ENCODE measurements around the gene DLG2.
"Not testable (repeated sequence)": the region's sequence is repeated elsewhere in the genome, so short reads cannot be mapped to it uniquely, and the experiment has no call there.

DLG2 gene

DNA sequence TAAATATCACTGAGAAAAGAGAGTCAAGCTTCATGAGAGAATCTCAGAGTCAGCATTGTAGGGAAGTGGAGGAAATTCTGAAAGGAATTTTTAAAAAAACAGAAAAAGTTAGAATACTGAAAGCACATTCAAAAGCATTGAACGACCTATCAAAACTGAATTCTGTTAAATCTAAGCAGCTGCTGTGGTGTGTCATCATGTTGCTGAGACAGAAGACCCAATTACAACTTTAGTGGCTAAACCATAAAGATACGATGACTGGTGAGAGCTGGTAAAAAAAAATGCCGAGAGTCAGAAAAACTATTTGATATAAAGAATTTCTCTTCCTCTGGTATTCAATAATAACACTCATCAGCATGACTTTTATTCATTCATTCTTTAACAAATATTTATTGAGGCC is 220.8 kb downstream of the DLG2 start:
- Histone ChIP-seq H3K9ac (ENCODE audit: low read length) (no peak overlapping the region), H3K9me2 (replicated peaks; ENCODE audit: insufficient read depth, low read length) (no peaks in the 10 kb centered on the region), H3F3A (ENCODE audit: insufficient read depth, low read length) (no peaks in the 10 kb centered on the region), H3K4me1 (ENCODE audit: low read length) (no peaks in the 10 kb centered on the region), H3K36me3 (replicated peaks; ENCODE audit: insufficient read depth, low read length) (no peaks in the 10 kb centered on the region), H3K79me2 (ENCODE audit: low read length) (no peaks in the 10 kb centered on the region), H4K20me1 (ENCODE audit: insufficient read depth, low read length) (no peaks in the 10 kb centered on the region), H3K4me3 (ENCODE audit: low read length) (no peak overlapping the region), H3K4me2 (ENCODE audit: low read depth, low read length) (no peak overlapping the region), H2AFZ (ENCODE audit: low read length) (no peak overlapping the region), H3K27ac (ENCODE audit: low read length) (no peak overlapping the region), H3K9me3 (replicated peaks; ENCODE audit: insufficient read depth, low read length) (no peaks in the 10 kb centered on the region), H3K27me3 (replicated peaks; ENCODE audit: insufficient read depth, low read length) (no peaks in the 10 kb centered on the region)
- TF ChIP-seq EZH2phosphoT487 (IDR thresholded peaks at IDR 0.05; ENCODE audit: low read length) (no peak), EZH2 (optimal IDR thresholded peaks at IDR 0.05; ENCODE audit: low read depth, low read length) (no peak)
- TF ChIP-seq, protein P1, sequence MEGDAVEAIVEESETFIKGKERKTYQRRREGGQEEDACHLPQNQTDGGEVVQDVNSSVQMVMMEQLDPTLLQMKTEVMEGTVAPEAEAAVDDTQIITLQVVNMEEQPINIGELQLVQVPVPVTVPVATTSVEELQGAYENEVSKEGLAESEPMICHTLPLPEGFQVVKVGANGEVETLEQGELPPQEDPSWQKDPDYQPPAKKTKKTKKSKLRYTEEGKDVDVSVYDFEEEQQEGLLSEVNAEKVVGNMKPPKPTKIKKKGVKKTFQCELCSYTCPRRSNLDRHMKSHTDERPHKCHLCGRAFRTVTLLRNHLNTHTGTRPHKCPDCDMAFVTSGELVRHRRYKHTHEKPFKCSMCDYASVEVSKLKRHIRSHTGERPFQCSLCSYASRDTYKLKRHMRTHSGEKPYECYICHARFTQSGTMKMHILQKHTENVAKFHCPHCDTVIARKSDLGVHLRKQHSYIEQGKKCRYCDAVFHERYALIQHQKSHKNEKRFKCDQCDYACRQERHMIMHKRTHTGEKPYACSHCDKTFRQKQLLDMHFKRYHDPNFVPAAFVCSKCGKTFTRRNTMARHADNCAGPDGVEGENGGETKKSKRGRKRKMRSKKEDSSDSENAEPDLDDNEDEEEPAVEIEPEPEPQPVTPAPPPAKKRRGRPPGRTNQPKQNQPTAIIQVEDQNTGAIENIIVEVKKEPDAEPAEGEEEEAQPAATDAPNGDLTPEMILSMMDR (IDR thresholded peaks at IDR 0.05; ENCODE audit: low read length) = no peak
- DNase-seq = no peak

DNA sequence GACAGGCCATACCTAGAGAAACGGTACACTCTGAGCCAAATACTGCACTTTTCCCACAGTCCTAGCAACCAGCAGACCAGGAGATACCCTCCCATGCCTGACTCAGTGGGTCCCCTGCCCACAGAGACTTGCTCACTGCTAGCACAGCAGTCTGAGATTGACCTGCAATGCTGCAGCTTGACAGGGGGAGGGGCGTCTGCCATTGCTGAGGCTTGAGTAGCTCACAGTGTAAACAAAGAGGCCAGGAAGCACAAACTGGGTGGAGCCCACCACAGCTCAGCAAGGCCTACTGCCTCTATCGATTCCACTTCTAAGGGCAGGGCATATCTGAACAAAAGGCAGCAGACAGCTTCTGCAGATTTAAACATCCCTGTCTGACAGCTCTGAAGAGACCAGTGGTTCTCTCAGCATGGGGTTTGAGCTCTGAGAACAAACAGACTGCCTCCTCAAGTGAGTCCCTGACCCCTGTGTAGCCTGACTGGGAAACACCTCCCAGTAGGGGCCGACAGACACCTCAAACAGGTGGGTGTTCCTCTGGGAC is 231.6 kb downstream of the DLG2 start:
- not testable (repeated sequence) for H3K4me2 ChIP-seq (ENCODE audit: low read depth, low read length); H3F3A ChIP-seq (ENCODE audit: insufficient read depth, low read length); H3K9ac ChIP-seq (ENCODE audit: low read length); H2AFZ ChIP-seq (ENCODE audit: low read length); H3K27ac ChIP-seq (ENCODE audit: low read length); H3K36me3 ChIP-seq (replicated peaks; ENCODE audit: insufficient read depth, low read length); H4K20me1 ChIP-seq (ENCODE audit: insufficient read depth, low read length); DNase-seq; H3K4me3 ChIP-seq (ENCODE audit: low read length); H3K27me3 ChIP-seq (replicated peaks; ENCODE audit: insufficient read depth, low read length); H3K79me2 ChIP-seq (ENCODE audit: low read length); H3K4me1 ChIP-seq (ENCODE audit: low read length); H3K9me2 ChIP-seq (replicated peaks; ENCODE audit: insufficient read depth, low read length); H3K9me3 ChIP-seq (replicated peaks; ENCODE audit: insufficient read depth, low read length)

DNA sequence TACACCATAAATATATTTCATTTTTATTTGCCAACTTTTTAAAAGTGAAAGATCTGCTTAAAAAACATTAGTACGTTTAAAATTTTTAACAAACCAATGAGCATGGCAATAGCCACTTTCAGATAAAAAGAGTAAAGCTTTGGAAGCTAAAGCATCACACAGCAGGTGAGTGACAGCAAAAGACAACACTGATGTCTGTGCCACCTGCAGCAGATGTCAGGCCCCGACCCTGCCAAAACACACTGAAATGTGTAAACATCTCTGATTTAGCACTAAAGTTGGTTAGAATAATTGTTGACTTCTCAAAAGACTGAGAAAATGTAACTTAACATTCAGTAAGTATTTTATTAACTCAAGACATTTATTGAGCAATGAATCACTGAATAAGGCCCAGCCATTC is 232.9 kb downstream of the DLG2 start:
- Histone ChIP-seq H3K79me2 (ENCODE audit: low read length) (no peaks in the 10 kb centered on the region), H4K20me1 (ENCODE audit: insufficient read depth, low read length) (no peaks in the 10 kb centered on the region), H3K4me3 (ENCODE audit: low read length) (no peak overlapping the region), H3K4me1 (ENCODE audit: low read length) (no peaks in the 10 kb centered on the region), H3K27ac (ENCODE audit: low read length) (no peak overlapping the region), H3F3A (ENCODE audit: insufficient read depth, low read length) (no peaks in the 10 kb centered on the region), H3K9ac (ENCODE audit: low read length) (no peak overlapping the region), H3K27me3 (replicated peaks; ENCODE audit: insufficient read depth, low read length) (no peaks in the 10 kb centered on the region), H3K9me3 (replicated peaks; ENCODE audit: insufficient read depth, low read length) (no peaks in the 10 kb centered on the region), H2AFZ (ENCODE audit: low read length) (no peak overlapping the region), H3K9me2 (replicated peaks; ENCODE audit: insufficient read depth, low read length) (no peaks in the 10 kb centered on the region), H3K4me2 (ENCODE audit: low read depth, low read length) (no peak overlapping the region), H3K36me3 (replicated peaks; ENCODE audit: insufficient read depth, low read length) (no peaks in the 10 kb centered on the region)
- no peak for DNase-seq
- TF ChIP-seq, protein P1 (IDR thresholded peaks at IDR 0.05; ENCODE audit: low read length) = no peak
- TF ChIP-seq EZH2phosphoT487 (IDR thresholded peaks at IDR 0.05; ENCODE audit: low read length) = no peak
- no peak for TF ChIP-seq EZH2 (optimal IDR thresholded peaks at IDR 0.05; ENCODE audit: low read depth, low read length)

DNA sequence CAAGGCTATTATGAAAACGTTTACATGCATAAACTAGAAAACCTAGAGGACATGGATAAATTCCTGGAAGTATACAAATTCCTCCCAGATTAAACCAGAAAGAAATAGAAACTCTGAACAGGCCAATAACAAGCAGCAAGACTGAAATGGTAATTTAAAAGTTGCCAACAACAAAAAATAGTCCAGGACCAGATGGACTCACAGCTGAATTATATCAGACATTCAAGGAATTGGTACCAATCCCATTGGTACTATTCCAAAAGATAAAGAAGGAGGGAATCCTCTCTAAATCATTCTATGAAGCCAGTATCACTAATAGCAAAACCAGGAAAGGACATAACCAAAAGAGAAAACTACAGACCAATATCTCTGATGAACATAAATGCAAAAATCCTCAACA is 236.0 kb downstream of the DLG2 start:
- Histone ChIP-seq H3K79me2 (ENCODE audit: low read length) (no peaks in the 10 kb centered on the region), H2AFZ (ENCODE audit: low read length) (no peak overlapping the region), H3K9me3 (replicated peaks; ENCODE audit: insufficient read depth, low read length) (no peaks in the 10 kb centered on the region), H4K20me1 (ENCODE audit: insufficient read depth, low read length) (no peaks in the 10 kb centered on the region), H3K4me2 (ENCODE audit: low read depth, low read length) (no peak overlapping the region), H3K9ac (ENCODE audit: low read length) (no peak overlapping the region), H3K36me3 (replicated peaks; ENCODE audit: insufficient read depth, low read length) (no peaks in the 10 kb centered on the region), H3K4me1 (ENCODE audit: low read length) (no peaks in the 10 kb centered on the region), H3K9me2 (replicated peaks; ENCODE audit: insufficient read depth, low read length) (no peaks in the 10 kb centered on the region), H3K27me3 (replicated peaks; ENCODE audit: insufficient read depth, low read length) (no peaks in the 10 kb centered on the region), H3F3A (ENCODE audit: insufficient read depth, low read length) (no peaks in the 10 kb centered on the region), H3K4me3 (ENCODE audit: low read length) (no peak overlapping the region), H3K27ac (ENCODE audit: low read length) (no peak overlapping the region)
- no peak for DNase-seq
- TF ChIP-seq, protein P1 (IDR thresholded peaks at IDR 0.05; ENCODE audit: low read length) = no peak
- TF ChIP-seq EZH2 (optimal IDR thresholded peaks at IDR 0.05; ENCODE audit: low read depth, low read length) = no peak
- TF ChIP-seq EZH2phosphoT487 (IDR thresholded peaks at IDR 0.05; ENCODE audit: low read length) = no peak

All from MM.1S (cell line).